Neural crest cell (in vitro differentiated cells): Measurements from ENCODE around the gene CCKAR. TPM values are rescaled to one million over a fixed set of nuclear protein-coding genes. Genes with fewer than 3 reads are reported as not detected.

Experiments
- DNase-seq: peaks from one replicate; pipeline ENCODE4 v3.0.0; 2021; ENCODE audit warnings: low read depth, mixed read lengths, low spot score
- H3K27ac Mint-ChIP-seq: one replicate; pipeline ENCODE4 v1.8.0; 2021; ENCODE audit warnings: mild to moderate bottlenecking, mixed read lengths; ENCODE audit not compliant: unreplicated experiment
- H3K27me3 Mint-ChIP-seq: 2 replicates; pipeline ENCODE4 v1.8.0; 2021; ENCODE audit warnings: low read depth, mild to moderate bottlenecking, mixed read lengths
- H3K36me3 Mint-ChIP-seq: 2 replicates; pipeline ENCODE4 v1.8.0; 2021; ENCODE audit warnings: low read depth, mild to moderate bottlenecking, mixed read lengths
- H3K4me1 Mint-ChIP-seq: 2 replicates; pipeline ENCODE4 v1.8.0; 2021; ENCODE audit warnings: mixed read lengths
- H3K4me3 Mint-ChIP-seq: one replicate; pipeline ENCODE4 v1.8.0; 2021; ENCODE audit warnings: mild to moderate bottlenecking, mixed read lengths
- H3K9me3 Mint-ChIP-seq: 2 replicates; pipeline ENCODE4 v1.8.0; 2021; ENCODE audit warnings: mixed read lengths
- total RNA-seq: library from RNA; stranded (reverse); gene quantifications from 2 replicates; pipeline ENCODE4 v1.2.1, GENCODE V29; 2021
- TF ChIP-seq, protein P1 (sequence below): fragments of 200-600 bp; sonication (generic); conservative IDR thresholded peaks from 2 replicates; pipeline ENCODE4 v1.5.0; 2021; ENCODE audit warnings: antibody characterized with exemption, mild to moderate bottlenecking

The CCKAR gene
- total RNA-seq, 1 donor from 2014 or later: not detected

DNA sequence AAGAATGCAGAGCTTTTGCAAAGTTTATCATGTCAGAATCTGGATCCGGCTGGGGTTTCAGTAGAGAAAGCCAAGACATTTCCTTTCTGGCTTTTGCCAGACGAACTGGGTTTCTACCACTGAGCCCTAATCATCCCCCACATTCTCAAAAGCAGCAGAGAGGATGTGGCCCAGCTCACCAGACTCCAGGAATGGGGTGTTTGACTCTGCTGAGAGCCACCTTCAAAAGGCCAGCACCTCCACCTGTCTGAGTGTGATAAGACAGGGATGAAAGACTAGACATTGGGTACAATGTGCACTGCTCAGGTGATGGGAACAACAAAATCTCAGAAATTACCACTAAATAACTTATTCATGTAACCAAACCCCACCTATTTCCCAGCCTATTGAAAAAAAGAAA is 25.7 kb upstream of the CCKAR start:
- H3K4me3 Mint-ChIP-seq: no peak overlapping the region
- no peaks in the 10 kb centered on the region for H3K36me3 Mint-ChIP-seq
- H3K4me1 Mint-ChIP-seq: no peaks in the 10 kb centered on the region
- no peak for DNase-seq
- peaks cover 2% of the 10 kb centered on the region for H3K9me3 Mint-ChIP-seq
- H3K27me3 Mint-ChIP-seq: no peaks in the 10 kb centered on the region
- TF ChIP-seq, protein P1, sequence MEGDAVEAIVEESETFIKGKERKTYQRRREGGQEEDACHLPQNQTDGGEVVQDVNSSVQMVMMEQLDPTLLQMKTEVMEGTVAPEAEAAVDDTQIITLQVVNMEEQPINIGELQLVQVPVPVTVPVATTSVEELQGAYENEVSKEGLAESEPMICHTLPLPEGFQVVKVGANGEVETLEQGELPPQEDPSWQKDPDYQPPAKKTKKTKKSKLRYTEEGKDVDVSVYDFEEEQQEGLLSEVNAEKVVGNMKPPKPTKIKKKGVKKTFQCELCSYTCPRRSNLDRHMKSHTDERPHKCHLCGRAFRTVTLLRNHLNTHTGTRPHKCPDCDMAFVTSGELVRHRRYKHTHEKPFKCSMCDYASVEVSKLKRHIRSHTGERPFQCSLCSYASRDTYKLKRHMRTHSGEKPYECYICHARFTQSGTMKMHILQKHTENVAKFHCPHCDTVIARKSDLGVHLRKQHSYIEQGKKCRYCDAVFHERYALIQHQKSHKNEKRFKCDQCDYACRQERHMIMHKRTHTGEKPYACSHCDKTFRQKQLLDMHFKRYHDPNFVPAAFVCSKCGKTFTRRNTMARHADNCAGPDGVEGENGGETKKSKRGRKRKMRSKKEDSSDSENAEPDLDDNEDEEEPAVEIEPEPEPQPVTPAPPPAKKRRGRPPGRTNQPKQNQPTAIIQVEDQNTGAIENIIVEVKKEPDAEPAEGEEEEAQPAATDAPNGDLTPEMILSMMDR: no peak
- no peak overlapping the region for H3K27ac Mint-ChIP-seq

DNA sequence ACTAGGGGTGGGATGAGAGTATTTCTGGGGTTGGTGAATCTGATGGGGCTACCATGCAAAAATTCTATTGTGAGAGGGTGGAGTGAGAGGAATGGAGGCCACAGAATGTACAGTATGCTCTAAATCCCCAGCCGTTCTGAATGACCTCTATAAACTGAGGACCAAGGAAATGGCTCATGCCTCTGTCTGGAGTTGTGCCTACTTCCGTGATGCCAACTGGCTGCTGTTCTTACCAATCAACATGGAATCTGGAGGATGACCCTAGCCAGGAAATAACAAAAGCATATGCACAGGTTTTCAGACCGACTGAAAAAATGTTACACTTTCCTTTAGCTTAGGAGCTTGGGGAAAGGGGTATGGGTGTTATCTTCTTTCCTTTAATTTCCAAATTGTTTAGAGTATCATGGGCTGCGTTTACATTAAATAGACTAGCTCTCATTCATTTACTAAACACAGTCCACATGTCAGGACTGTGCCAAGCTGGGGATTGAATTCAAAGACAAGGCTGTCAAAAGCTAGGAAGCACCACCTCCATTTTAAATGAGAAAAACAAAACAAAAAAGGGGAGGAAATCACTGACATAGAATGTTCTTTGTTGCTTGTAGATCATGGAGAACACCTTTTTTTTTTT is 20.2 kb upstream of the CCKAR start:
- DNase-seq: no peak
- no peaks in the 10 kb centered on the region for H3K27me3 Mint-ChIP-seq
- no peaks in the 10 kb centered on the region for H3K4me1 Mint-ChIP-seq
- no peak overlapping the region for H3K4me3 Mint-ChIP-seq
- H3K9me3 Mint-ChIP-seq: peaks cover 5% of the 10 kb centered on the region
- H3K36me3 Mint-ChIP-seq: no peaks in the 10 kb centered on the region
- TF ChIP-seq, protein P1: no peak
- H3K27ac Mint-ChIP-seq: no peak overlapping the region

DNA sequence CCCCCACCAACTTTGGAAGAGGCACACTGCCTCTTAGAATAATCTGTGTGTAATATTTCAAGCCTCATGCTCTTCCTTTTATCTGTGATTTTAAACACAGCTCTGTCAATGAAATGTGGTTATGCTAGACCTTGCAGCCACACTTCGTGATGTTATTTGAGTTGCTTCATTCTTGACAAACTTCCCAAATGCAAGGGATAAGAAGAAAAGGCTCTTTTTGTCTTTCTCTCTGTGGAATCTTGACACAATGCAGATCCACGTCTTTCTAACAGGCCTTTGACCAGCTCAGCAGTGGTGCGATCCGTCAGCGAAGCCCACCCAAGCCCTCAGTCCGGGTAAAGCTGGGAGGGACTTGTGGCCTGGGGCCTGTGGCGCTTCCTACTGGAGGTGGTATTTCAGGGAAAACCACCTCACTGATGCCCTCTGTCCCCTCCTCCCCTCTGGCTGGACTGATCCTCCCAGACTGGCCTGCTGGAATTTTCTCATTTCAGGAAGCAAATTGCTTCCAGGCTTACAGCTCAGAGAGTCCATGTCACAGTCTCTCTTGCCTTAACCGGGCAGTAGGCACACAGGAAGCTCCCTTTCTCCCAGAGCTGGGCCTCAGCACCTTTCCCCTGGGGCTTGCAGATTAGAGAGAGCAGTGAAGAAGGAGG is 19.5 kb upstream of the CCKAR start:
- H3K4me1 Mint-ChIP-seq: no peaks in the 10 kb centered on the region

DNA sequence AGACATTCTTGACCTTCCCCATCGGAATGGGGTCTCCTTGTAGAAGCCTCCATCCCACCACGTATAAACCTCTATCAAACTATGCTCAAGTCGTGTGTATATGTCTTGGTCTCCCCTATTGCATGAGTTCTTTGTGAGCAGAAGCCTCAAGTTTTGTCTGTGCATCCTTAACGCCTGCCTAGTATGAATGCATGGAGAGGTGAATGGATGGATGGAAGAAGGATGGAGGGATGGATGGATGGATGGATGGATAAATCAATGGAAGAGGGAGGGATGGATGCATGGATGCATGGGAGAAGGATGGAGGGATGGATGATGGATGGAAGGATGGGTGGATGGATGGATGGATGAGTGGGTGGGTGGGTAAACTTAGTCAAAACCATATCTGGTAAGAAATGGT is 17.0 kb upstream of the CCKAR start:
- TF ChIP-seq, protein P1: no peak
- DNase-seq: no peak
- H3K27me3 Mint-ChIP-seq: no peaks in the 10 kb centered on the region

More for the DNA sequence above, 19.5 kb upstream of the CCKAR start:
- TF ChIP-seq, protein P1: no peak
- peaks cover 5% of the 10 kb centered on the region for H3K9me3 Mint-ChIP-seq
- no peak overlapping the region for H3K27ac Mint-ChIP-seq
- H3K4me3 Mint-ChIP-seq: no peak overlapping the region
- no peaks in the 10 kb centered on the region for H3K27me3 Mint-ChIP-seq
- no peak for DNase-seq
- H3K36me3 Mint-ChIP-seq: no peaks in the 10 kb centered on the region

DNA sequence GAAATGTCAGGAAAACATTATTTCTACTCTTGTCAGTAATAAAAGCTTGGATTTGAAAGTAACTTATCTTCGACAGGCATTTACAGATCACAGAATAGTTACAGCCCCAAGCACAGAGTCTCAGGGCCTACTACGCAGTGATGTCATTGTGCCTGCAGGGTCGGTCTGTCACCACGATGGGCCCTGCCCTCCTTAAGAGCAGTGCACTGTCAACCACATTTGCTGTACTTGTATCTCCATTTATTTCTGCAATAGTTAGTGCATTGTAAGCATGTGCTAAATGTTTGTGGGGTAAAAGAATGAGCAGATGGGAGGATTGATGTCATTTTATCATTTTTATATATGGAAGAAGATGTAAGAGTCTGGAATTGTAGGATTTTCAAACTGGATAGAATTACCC is 13.6 kb upstream of the CCKAR start:
- H3K27ac Mint-ChIP-seq: no peak overlapping the region
- no peak overlapping the region for H3K4me3 Mint-ChIP-seq
- peaks cover 3% of the 10 kb centered on the region for H3K36me3 Mint-ChIP-seq

More for the DNA sequence above, 17.0 kb upstream of the CCKAR start:
- no peak overlapping the region for H3K4me3 Mint-ChIP-seq
- H3K4me1 Mint-ChIP-seq: no peaks in the 10 kb centered on the region
- H3K36me3 Mint-ChIP-seq: no peaks in the 10 kb centered on the region
- H3K27ac Mint-ChIP-seq: no peak overlapping the region
- H3K9me3 Mint-ChIP-seq: peaks cover 3% of the 10 kb centered on the region

More for the DNA sequence above, 13.6 kb upstream of the CCKAR start:
- no peak for DNase-seq
- Mint-ChIP-seq H3K9me3 (peaks cover 6% of the 10 kb centered on the region), H3K4me1 (no peaks in the 10 kb centered on the region), H3K27me3 (no peaks in the 10 kb centered on the region)
- TF ChIP-seq, protein P1: no peak
